K562 (cell line): ENCODE results near the gene MAP4K1.

Source experiments
- BACH1 ChIP-seq: fragments of 200-800 bp; sonication (Bioruptor generic); IDR thresholded peaks from 2 replicates; pipeline ENCODE4 v1.6.1; 2016; ENCODE audit warnings: missing genetic modification characterization, missing compliant biosample characterization
- ELK3 ChIP-seq: fragments of 450-650 bp; formaldehyde crosslinking; IDR thresholded peaks from 2 replicates; pipeline ENCODE4 v1.4.0; 2020; ENCODE audit warnings: mild to moderate bottlenecking
- EP300 ChIP-seq: IDR thresholded peaks from 2 replicates; pipeline ENCODE4 v1.6.1; 2012; ENCODE audit warnings: low read length, improper control_type of control experiment
- JUNB ChIP-seq: fragments of 450-650 bp; formaldehyde crosslinking; conservative IDR thresholded peaks from 2 replicates; pipeline ENCODE4 v1.4.0; 2020; ENCODE audit warnings: mild to moderate bottlenecking
- MAZ ChIP-seq, 2 experiments: fragments of 450-650 bp in 1 of 2; sonication (generic) in 1 of 2; formaldehyde crosslinking; IDR thresholded peaks in 1 of 2; conservative IDR thresholded peaks in 1 of 2; 2 replicates each; pipeline versions ENCODE4 v1.4.0 to v1.5.0; 2020; ENCODE audit warnings: mild to moderate bottlenecking in 1 of 2, missing genetic modification reagents in 1 of 2
- POLR3A ChIP-seq: IDR thresholded peaks from 2 replicates; pipeline ENCODE4 v1.6.1; 2011; ENCODE audit warnings: borderline replicate concordance, mild to moderate bottlenecking, moderate library complexity; ENCODE audit not compliant: insufficient read length, insufficient read depth; ENCODE audit errors: extremely low read depth
- TCF3 ChIP-seq: sonication (generic); formaldehyde crosslinking; IDR thresholded peaks from 2 replicates; pipeline ENCODE4 v1.4.0; 2020; ENCODE audit warnings: mild to moderate bottlenecking, missing genetic modification reagents
- TF ChIP-seq, protein P1 (sequence below), 3 experiments: IDR thresholded peaks in 2 of 3; conservative IDR thresholded peaks in 1 of 3; 2 replicates each; pipeline ENCODE4 v1.5.1; 2011 to 2012; ENCODE audit warnings: low read length in 3 of 3, mild to moderate bottlenecking in 3 of 3, control low read depth in 2 of 3, improper control_type of control experiment in 1 of 3, inconsistent platforms in 1 of 3, low read depth in 1 of 3, mixed read lengths in 1 of 3, moderate library complexity in 1 of 3; ENCODE audit not compliant: insufficient read depth in 2 of 3
- TF ChIP-seq, protein P2 (sequence below): sonication (generic); formaldehyde crosslinking; IDR thresholded peaks from 2 replicates; pipeline ENCODE4 v1.8.0; 2022; ENCODE audit warnings: mild to moderate bottlenecking, missing genetic modification reagents

GRCh38 chr19:38606131-38606530 is 11.6 kb downstream of the MAP4K1 start:
- TF ChIP-seq MAZ (CRISPR knock-in tag; conservative IDR thresholded peaks at IDR 0.05 in 1 of 2, IDR thresholded peaks at IDR 0.05 in 1 of 2) (no peak), ELK3 (CRISPR knock-in tag) (no peak), POLR3A (no peak), EP300 (no peak), JUNB (no peak), BACH1 (tag) (no peak), TCF3 (CRISPR knock-in tag) (no peak)
- TF ChIP-seq, protein P1, sequence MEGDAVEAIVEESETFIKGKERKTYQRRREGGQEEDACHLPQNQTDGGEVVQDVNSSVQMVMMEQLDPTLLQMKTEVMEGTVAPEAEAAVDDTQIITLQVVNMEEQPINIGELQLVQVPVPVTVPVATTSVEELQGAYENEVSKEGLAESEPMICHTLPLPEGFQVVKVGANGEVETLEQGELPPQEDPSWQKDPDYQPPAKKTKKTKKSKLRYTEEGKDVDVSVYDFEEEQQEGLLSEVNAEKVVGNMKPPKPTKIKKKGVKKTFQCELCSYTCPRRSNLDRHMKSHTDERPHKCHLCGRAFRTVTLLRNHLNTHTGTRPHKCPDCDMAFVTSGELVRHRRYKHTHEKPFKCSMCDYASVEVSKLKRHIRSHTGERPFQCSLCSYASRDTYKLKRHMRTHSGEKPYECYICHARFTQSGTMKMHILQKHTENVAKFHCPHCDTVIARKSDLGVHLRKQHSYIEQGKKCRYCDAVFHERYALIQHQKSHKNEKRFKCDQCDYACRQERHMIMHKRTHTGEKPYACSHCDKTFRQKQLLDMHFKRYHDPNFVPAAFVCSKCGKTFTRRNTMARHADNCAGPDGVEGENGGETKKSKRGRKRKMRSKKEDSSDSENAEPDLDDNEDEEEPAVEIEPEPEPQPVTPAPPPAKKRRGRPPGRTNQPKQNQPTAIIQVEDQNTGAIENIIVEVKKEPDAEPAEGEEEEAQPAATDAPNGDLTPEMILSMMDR (IDR thresholded peaks at IDR 0.05 in 2 of 3, conservative IDR thresholded peaks at IDR 0.05 in 1 of 3; ENCODE audit: insufficient read depth in 2 of 3, low read depth in 1 of 3, low read length in 3 of 3): no peak
- TF ChIP-seq, protein P2, sequence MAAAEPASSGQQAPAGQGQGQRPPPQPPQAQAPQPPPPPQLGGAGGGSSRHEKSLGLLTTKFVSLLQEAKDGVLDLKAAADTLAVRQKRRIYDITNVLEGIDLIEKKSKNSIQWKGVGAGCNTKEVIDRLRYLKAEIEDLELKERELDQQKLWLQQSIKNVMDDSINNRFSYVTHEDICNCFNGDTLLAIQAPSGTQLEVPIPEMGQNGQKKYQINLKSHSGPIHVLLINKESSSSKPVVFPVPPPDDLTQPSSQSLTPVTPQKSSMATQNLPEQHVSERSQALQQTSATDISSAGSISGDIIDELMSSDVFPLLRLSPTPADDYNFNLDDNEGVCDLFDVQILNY (CRISPR knock-in tag): no peak
